CD4-positive, alpha-beta memory T cell (primary cell): ENCODE measurements around the gene OR52K2. TPM values are rescaled to one million over a fixed set of nuclear protein-coding genes. Genes with fewer than 3 reads are reported as not detected.

ENCODE experiments used
- CTCF ChIA-PET: fragments of 350-600 bp; sonication (Branson Sonifier 250); formaldehyde crosslinking; loops from one replicate; lab custom pipeline; 2021; ENCODE audit warnings: inconsistent platforms; ENCODE audit not compliant: partially characterized antibody; lab: Charles Lee
- POLR2A ChIA-PET: fragments of 350-600 bp; sonication (Branson Sonifier 250); formaldehyde crosslinking; loops from one replicate; lab custom pipeline; 2021; ENCODE audit not compliant: partially characterized antibody; lab: Charles Lee
- DNase-seq, 5 donors: peaks; one replicate each; pipeline versions ENCODE4 v3.0.0 to v3.0.0-alpha.2; 2020 to 2022; ENCODE audit warnings: mixed read lengths in 1 of 5
- H3K27ac ChIP-seq: one replicate; pipeline ENCODE4 v1.7.0; 2013; ENCODE audit warnings: low read depth, low read length
- H3K27me3 ChIP-seq: 2 replicates; pipeline ENCODE4 v1.7.0; 2013; ENCODE audit warnings: mild to moderate bottlenecking, low read length, moderate library complexity; ENCODE audit not compliant: insufficient read depth
- H3K36me3 ChIP-seq: 2 replicates; pipeline ENCODE4 v1.7.0; 2013; ENCODE audit warnings: mild to moderate bottlenecking, low read length, moderate library complexity; ENCODE audit not compliant: insufficient read depth
- H3K4me1 ChIP-seq: 2 replicates; pipeline ENCODE4 v1.7.0; 2013; ENCODE audit warnings: mild to moderate bottlenecking, low read length, moderate library complexity; ENCODE audit not compliant: insufficient read depth
- H3K4me3 ChIP-seq, 2 donors: one replicate each; pipeline ENCODE4 v1.7.0; 2013; ENCODE audit warnings: low read length in 2 of 2, mild to moderate bottlenecking in 1 of 2
- H3K9me3 ChIP-seq, 2 donors: one replicate each; pipeline ENCODE4 v1.7.0; 2013; ENCODE audit warnings: low read length in 2 of 2, control low read depth in 1 of 2; ENCODE audit not compliant: control insufficient read depth in 1 of 2
- H3K27ac Mint-ChIP-seq, 7 donors: one replicate each; pipeline ENCODE4 v1.8.0; 2020 to 2021; ENCODE audit warnings: mixed read lengths in 7 of 7, mild to moderate bottlenecking in 6 of 7, inconsistent platforms in 3 of 7, moderate library complexity in 3 of 7
- H3K27me3 Mint-ChIP-seq, 2 donors: one replicate each; pipeline ENCODE4 v1.8.0; 2020 to 2021; ENCODE audit warnings: mixed read lengths in 2 of 2
- H3K36me3 Mint-ChIP-seq, 2 donors: one replicate each; pipeline ENCODE4 v1.8.0; 2020 to 2021; ENCODE audit warnings: mixed read lengths in 2 of 2, inconsistent platforms in 1 of 2, mild to moderate bottlenecking in 1 of 2
- H3K4me1 Mint-ChIP-seq, 4 donors: one replicate each; pipeline ENCODE4 v1.8.0; 2020 to 2021; ENCODE audit warnings: mixed read lengths in 4 of 4, mild to moderate bottlenecking in 1 of 4
- H3K4me3 Mint-ChIP-seq, 8 donors: one replicate each; pipeline ENCODE4 v1.8.0; 2020 to 2021; ENCODE audit warnings: mixed read lengths in 8 of 8, mild to moderate bottlenecking in 7 of 8, moderate library complexity in 6 of 8, inconsistent platforms in 3 of 8
- H3K9me3 Mint-ChIP-seq, 8 donors: one replicate each; pipeline ENCODE4 v1.8.0; 2020 to 2021; ENCODE audit warnings: mixed read lengths in 8 of 8, mild to moderate bottlenecking in 5 of 8, inconsistent platforms in 3 of 8, moderate library complexity in 1 of 8
- intact Hi-C: fragments of 100-400 bp; cut with micrococcal nuclease; formaldehyde crosslinking; loops from one replicate; pipeline ENCODE4 v1.15.1; 2023
- polyA plus RNA-seq, 2 donors: library from polyadenylated mRNA; unstranded; fragments of 300-500 nt; fragmentation: Illumina TruSeq; gene quantifications; one replicate each; pipeline ENCODE4 v1.2.3, GENCODE V29; 2021
- total RNA-seq, 2 experiments: library from RNA; stranded (reverse); gene quantifications; one replicate each; pipeline ENCODE4 v1.2.3, GENCODE V29; 2021

OR52K2 gene
- total and polyA plus RNA-seq, 4 experiments from 2014 or later = not detected

- H3K4me1 Mint-ChIP-seq = peaks cover 0 to 5% (median 2%) of the 10 kb centered on the region in 4 donors
- no peaks in the 10 kb centered on the region for H3K36me3 Mint-ChIP-seq
- peaks cover 0 to 14% (median 4%) of the 10 kb centered on the region in 8 donors for H3K9me3 Mint-ChIP-seq
- Histone ChIP-seq H3K27me3 (no peaks in the 10 kb centered on the region), H3K4me3 (no peak overlapping the region), H3K27ac (no peak overlapping the region), H3K4me1 (no peaks in the 10 kb centered on the region), H3K36me3 (no peaks in the 10 kb centered on the region), H3K9me3 (no peaks in the 10 kb centered on the region)
- peaks cover 2 to 6% of the 10 kb centered on the region in 2 donors for H3K27me3 Mint-ChIP-seq
- intact Hi-C loops = no loop called here
- ChIA-PET CTCF (no interaction called here), POLR2A (no interaction called here)
- no peak for DNase-seq
- H3K4me3 Mint-ChIP-seq = no peak overlapping the region
- H3K27ac Mint-ChIP-seq = peak overlapping the region in 1 of 7 donors; percentile 39
Observed at GRCh38 chr11:4464216-4465159, 15.4 kb downstream of the OR52K2 start.

GRCh38 chr11:4465407-4465806 lies 16.3 kb downstream of the OR52K2 start:
- H3K27me3 Mint-ChIP-seq = peaks cover 3 to 6% of the 10 kb centered on the region in 2 donors
- Histone ChIP-seq H3K27ac (no peak overlapping the region), H3K27me3 (no peaks in the 10 kb centered on the region), H3K36me3 (no peaks in the 10 kb centered on the region), H3K9me3 (no peaks in the 10 kb centered on the region), H3K4me1 (no peaks in the 10 kb centered on the region), H3K4me3 (no peak overlapping the region)
- no peaks in the 10 kb centered on the region for H3K4me1 Mint-ChIP-seq
- H3K9me3 Mint-ChIP-seq = peaks cover 0 to 14% (median 4%) of the 10 kb centered on the region in 8 donors
- no peaks in the 10 kb centered on the region for H3K36me3 Mint-ChIP-seq
- intact Hi-C loops = no loop called here
- H3K27ac Mint-ChIP-seq = no peak overlapping the region
- ChIA-PET POLR2A (no interaction called here), CTCF (no interaction called here)
- H3K4me3 Mint-ChIP-seq = no peak overlapping the region
- no peak for DNase-seq

GRCh38 chr11:4466131-4466870 lies 17.2 kb downstream of the OR52K2 start:
- H3K36me3 Mint-ChIP-seq = no peaks in the 10 kb centered on the region
- no peaks in the 10 kb centered on the region for H3K4me1 Mint-ChIP-seq
- H3K36me3 ChIP-seq = no peaks in the 10 kb centered on the region
- peaks cover 0 to 14% (median 4%) of the 10 kb centered on the region in 8 donors for H3K9me3 Mint-ChIP-seq
- ChIA-PET POLR2A (no interaction called here), CTCF (no interaction called here)
- no peak overlapping the region for H3K4me3 ChIP-seq
- H3K27ac Mint-ChIP-seq = no peak overlapping the region
- intact Hi-C loops = no loop called here
- H3K27me3 Mint-ChIP-seq = peaks cover 3 to 8% of the 10 kb centered on the region in 2 donors
- H3K27me3 ChIP-seq = no peaks in the 10 kb centered on the region
- H3K4me1 ChIP-seq = no peaks in the 10 kb centered on the region
- no peak overlapping the region for H3K27ac ChIP-seq
- no peaks in the 10 kb centered on the region for H3K9me3 ChIP-seq
- no peak overlapping the region for H3K4me3 Mint-ChIP-seq
- no peak for DNase-seq

- no peaks in the 10 kb centered on the region for H3K36me3 Mint-ChIP-seq
- intact Hi-C loops = no loop called here
- no peaks in the 10 kb centered on the region for H3K4me1 Mint-ChIP-seq
- Histone ChIP-seq H3K4me3 (no peak overlapping the region), H3K27ac (no peak overlapping the region), H3K27me3 (no peaks in the 10 kb centered on the region), H3K36me3 (no peaks in the 10 kb centered on the region), H3K4me1 (no peaks in the 10 kb centered on the region), H3K9me3 (no peaks in the 10 kb centered on the region)
- no peak for DNase-seq
- H3K9me3 Mint-ChIP-seq = peaks cover 0 to 14% (median 4%) of the 10 kb centered on the region in 8 donors
- no peak overlapping the region for H3K4me3 Mint-ChIP-seq
- H3K27me3 Mint-ChIP-seq = peaks cover 3 to 6% of the 10 kb centered on the region in 2 donors
- ChIA-PET POLR2A (no interaction called here), CTCF (no interaction called here)
- no peak overlapping the region for H3K27ac Mint-ChIP-seq
Observed at GRCh38 chr11:4466871-4467442, 17.9 kb downstream of the OR52K2 start.

- H3K27ac Mint-ChIP-seq = no peak overlapping the region
- intact Hi-C loops = no loop called here
- peaks cover 0 to 14% (median 4%) of the 10 kb centered on the region in 8 donors for H3K9me3 Mint-ChIP-seq
- H3K4me1 Mint-ChIP-seq = no peaks in the 10 kb centered on the region
- no peaks in the 10 kb centered on the region for H3K9me3 ChIP-seq
- no peaks in the 10 kb centered on the region for H3K36me3 Mint-ChIP-seq
- no peak for DNase-seq
- H3K36me3 ChIP-seq = no peaks in the 10 kb centered on the region
- ChIA-PET CTCF (interaction anchor here (1.4 kb wide), 1 partner anchor 281 kb away, joined by 4 read pairs; no protein-coding TSS in a partner anchor), POLR2A (no interaction called here)
- no peak overlapping the region for H3K4me3 ChIP-seq
- H3K27ac ChIP-seq = no peak overlapping the region
- no peaks in the 10 kb centered on the region for H3K27me3 ChIP-seq
- H3K27me3 Mint-ChIP-seq = peaks cover 7 to 8% of the 10 kb centered on the region in 2 donors
- no peak overlapping the region for H3K4me3 Mint-ChIP-seq
- no peaks in the 10 kb centered on the region for H3K4me1 ChIP-seq
Observed at GRCh38 chr11:4467811-4468606, 18.9 kb downstream of the OR52K2 start.

- ChIA-PET POLR2A (no interaction called here), CTCF (interaction anchor here (1.0 kb wide), 1 partner anchor 12 kb away, joined by 3 read pairs; no protein-coding TSS in a partner anchor)
- Mint-ChIP-seq H3K36me3 (no peaks in the 10 kb centered on the region), H3K27ac (no peak overlapping the region), H3K9me3 (no peaks in the 10 kb centered on the region), H3K4me3 (no peak overlapping the region), H3K27me3 (peaks cover 7 to 21% of the 10 kb centered on the region in 2 donors), H3K4me1 (no peaks in the 10 kb centered on the region)
- H3K4me1 ChIP-seq = no peaks in the 10 kb centered on the region
- H3K27me3 ChIP-seq = no peaks in the 10 kb centered on the region
- intact Hi-C loops = no loop called here
- no peak overlapping the region for H3K27ac ChIP-seq
- no peaks in the 10 kb centered on the region for H3K36me3 ChIP-seq
- no peak overlapping the region for H3K4me3 ChIP-seq
- no peak for DNase-seq
- H3K9me3 ChIP-seq = no peaks in the 10 kb centered on the region
Observed at GRCh38 chr11:4479644-4480043, 30.5 kb downstream of the OR52K2 start.
